ENCODE measurements around the gene DDA1.

- TF ChIP-seq CTCF (IDR thresholded peaks at IDR 0.05 in 8 of 11, conservative IDR thresholded peaks at IDR 0.05 in 3 of 11) (no peak), POLR2A (IDR thresholded peaks at IDR 0.05) (no peak)
These were observed 6.8 kb upstream of the DDA1 start for GRCh38 chr19:17302391-17303166.
